ENCODE measurements around the gene UAP1L1.

The UAP1L1 gene

DNA sequence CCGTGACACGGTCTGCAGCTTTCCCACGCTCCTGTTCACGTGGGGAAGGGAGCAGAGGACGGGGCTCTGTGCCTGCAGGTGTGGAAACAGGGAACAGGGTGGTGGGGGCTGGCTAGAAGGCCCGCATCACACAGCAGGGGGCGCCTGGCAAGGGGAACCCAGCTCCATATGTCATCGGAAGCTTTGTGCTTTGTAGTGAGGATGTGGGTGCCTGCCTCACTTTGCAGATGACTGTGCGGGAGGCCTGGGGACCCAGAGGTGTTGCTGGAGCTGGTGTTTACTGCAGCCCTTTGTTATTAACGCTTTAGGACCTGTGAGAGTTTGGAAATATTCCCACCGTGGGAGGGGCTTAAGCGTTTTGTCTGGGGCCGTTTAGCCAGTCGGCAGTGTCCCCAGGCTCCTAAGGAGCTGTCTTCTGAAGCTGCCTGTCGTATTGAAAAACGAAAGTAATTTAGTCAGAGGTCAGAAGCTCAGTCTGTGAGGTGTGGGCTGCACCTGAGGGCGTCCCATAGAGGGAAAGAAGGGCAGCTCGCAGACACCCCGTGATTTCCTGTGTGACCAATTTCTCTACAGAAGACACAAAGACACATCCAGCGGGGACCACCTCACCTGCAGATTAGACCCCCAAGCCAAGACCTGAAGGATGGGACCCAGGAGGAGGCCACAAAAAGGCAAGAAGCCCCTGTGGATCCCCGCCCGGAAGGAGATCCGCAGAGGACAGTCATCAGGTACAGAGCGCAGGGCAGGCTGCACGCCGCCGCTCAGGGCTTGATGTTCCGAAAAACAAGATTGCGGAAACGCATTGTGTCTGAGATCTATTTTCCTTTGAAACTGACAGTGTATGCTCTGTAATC lies 18.6 kb downstream of the UAP1L1 start:
- DNase-seq (ENCODE audit: low read depth in 3 of 3, low spot score in 1 of 3): peak; percentile 68 to 71 (median 68)

- DNase-seq (ENCODE audit: low read depth in 3 of 3, low spot score in 1 of 3): no peak
Measured at GRCh38 chr9:137096785-137097546, 19.6 kb downstream of the UAP1L1 start.

DNA sequence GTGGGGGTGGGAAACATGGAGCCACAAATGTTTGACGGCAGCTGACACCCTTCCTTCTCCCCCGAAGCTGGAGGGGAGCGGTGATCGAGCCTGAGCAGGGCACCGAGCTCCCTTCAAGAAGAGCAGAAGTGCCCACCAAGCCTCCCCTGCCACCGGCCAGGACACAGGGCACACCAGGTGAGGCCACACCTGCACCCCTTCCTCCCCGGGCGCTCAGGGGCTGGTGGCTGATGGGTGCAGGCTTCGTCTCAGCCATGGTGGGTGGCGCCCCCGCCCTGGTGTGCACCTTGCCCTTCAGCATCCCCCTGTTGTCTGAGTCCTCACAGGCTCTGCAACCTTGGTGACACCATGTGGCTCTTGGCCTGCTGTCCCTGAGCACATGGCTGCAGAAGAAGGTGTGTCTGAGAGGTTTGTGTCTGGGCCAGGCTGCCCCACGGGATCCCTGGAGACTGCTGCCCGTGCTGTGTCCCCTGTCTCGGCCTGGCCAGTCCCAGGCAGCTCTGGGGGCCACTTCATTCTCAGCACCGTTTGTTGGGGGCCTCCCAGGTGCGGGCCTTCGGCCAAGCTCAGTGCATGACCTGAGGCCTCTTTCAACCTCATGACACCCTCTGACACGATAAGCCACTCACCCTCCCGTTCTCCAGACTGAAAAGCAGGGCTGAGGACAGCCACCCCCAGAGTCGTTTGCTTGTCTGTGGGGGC lies 20.6 kb downstream of the UAP1L1 start:
- no peak for DNase-seq (ENCODE audit: low read depth in 3 of 3, low spot score in 1 of 3)

GRCh38 chr9:137099231-137099630 lies 21.9 kb downstream of the UAP1L1 start:
- DNase-seq (ENCODE audit: low read depth in 3 of 3, low spot score in 1 of 3): no peak

GRCh38 chr9:137103206-137103999 lies 26.1 kb downstream of the UAP1L1 start:
- DNase-seq (ENCODE audit: low read depth in 3 of 3, low spot score in 1 of 3): no peak

DNA sequence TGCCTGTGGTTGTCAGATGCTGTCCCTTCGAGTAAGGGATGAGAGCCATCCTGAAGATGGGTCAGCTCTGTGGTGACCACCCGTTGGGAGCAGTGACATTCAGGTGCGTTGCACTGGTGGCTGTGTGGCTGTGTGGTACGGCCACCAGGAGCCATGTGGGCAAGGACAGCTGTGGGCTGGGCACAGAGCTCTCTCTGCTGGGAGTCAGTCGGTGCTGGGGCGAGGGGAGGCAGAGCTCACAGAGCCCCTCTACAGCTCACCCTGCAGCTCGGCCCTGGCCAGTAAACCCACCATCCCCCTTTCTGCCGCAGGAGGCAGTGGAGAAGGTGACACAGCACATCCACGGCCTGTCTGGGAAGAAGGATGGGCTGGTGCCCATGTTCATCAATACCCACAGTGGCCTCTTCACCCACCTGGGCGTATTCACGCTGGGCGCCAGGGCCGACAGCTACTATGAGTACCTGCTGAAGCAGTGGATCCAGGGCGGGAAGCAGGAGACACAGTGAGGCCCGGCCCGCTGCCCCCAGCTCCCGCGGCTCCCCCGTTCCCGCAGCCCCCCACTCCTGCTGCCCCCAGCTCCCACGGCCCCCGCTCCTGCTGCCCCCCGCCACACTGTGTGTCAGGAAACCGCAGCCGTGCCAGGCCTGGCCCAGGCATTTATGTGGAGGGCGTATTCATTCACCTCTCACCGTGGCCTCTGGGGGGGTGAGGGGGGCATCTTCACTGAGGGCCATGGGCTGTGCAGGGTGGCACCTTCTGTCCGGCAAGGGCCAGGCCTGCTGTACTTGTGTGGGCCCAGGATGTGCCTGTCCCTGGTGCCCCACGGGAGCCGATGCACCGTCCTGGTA lies 28.7 kb downstream of the UAP1L1 start:
- no peak for DNase-seq (ENCODE audit: low read depth in 3 of 3, low spot score in 1 of 3)

DNA sequence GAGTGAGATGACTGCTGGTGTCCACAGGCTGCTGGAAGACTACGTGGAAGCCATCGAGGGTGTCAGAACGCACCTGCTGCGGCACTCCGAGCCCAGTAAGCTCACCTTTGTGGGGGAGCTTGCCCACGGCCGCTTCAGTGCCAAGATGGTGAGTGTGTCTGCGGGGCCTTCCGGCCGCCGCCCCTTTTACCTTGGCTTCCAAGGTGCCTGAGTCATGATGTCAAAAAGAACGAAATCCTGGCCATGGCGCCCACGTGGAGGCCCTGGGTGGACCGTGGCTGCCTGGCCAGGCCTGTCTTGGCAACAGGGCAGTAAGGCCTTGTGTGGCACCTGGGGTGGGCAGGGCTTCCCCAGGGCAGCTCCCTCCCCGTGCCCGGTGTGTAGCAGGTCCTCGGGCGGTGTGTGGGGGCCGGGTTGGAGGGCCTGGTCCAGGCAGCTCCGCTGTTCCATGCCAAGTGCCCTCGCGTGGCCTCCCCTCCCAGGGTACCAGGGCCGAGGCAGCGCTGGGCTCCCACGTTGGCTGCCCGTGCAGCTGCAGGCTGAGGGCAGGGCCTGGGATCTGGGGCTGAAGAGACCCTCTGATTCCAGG lies 29.4 kb downstream of the UAP1L1 start:
- no peak for DNase-seq (ENCODE audit: low read depth in 3 of 3, low spot score in 1 of 3)

GRCh38 chr9:137107312-137107921 lies 30.1 kb downstream of the UAP1L1 start:
- no peak for DNase-seq (ENCODE audit: low read depth in 3 of 3, low spot score in 1 of 3)

DNA sequence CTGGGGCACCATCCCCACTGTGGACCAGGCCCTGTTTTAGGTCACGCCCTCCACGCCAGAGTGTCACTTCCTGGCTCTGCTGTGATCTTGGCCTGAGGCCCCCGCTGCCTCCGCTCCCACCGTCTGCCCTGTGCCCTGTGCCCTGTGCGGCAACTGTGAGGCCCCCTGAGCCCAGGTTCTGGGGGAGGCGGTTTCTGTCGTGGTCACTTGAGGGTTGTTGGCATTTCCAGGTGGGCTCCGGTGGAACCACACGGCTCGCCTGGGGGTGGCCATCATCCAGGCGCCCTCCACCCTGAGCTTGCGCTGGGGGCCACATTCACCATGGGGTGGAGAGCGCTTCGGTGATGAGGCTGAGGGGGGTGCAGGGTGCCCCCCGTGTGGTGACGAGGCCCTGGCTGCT lies 30.7 kb downstream of the UAP1L1 start:
- no peak for DNase-seq (ENCODE audit: low read depth in 3 of 3, low spot score in 1 of 3)

- DNase-seq (ENCODE audit: low read depth in 3 of 3, low spot score in 1 of 3): no peak
Measured at GRCh38 chr9:137108608-137109249, 31.4 kb downstream of the UAP1L1 start.

GRCh38 chr9:137109250-137110146 lies 32.2 kb downstream of the UAP1L1 start:
- no peak for DNase-seq (ENCODE audit: low read depth in 3 of 3, low spot score in 1 of 3)

- DNase-seq (ENCODE audit: low read depth in 3 of 3, low spot score in 1 of 3): no peak
Measured at GRCh38 chr9:137110147-137110910, 33.0 kb downstream of the UAP1L1 start.

- DNase-seq (ENCODE audit: low read depth in 3 of 3, low spot score in 1 of 3): no peak
Measured at GRCh38 chr9:137110911-137111787, 33.8 kb downstream of the UAP1L1 start.

DNA sequence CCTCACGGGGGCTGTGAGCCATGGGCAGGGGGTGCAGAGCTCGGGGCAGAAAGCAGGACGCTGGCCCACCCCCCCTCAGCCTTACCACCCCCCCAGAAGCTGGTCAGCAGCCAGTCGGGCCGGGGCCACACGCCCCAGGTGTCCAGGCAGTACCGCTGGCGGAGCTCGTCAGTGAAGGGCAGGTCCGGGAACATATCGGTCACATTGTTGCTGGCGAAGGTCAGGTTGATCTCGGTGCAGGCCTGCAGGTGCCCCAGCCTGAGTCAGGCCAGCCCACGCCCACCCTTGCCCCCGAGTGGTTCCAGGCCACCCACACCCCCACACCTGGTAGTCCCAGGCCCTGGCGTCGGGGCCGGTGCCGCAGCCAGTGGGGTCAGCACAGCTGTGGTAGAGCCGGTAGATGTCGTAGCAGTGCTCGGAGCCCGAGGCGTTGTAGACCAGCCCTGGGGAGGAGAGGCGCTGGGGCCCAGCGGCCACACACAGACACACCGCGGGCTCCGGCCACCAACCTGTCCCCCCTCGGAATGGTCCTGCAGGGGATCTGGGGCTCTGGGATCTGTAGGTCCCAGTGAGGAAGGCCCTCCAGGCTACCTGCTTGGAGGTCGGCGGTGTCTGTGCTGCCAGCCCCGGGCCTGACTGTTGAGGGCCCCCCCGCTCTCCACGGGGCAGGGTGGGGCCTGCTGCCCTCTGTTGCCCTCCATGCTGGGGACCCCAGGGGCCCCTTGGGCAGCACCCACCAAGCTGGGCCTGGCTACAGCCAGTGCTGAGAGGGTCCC lies 34.7 kb downstream of the UAP1L1 start:
- DNase-seq (ENCODE audit: low read depth in 3 of 3, low spot score in 1 of 3): no peak

Measured in stimulated activated CD4-positive, alpha-beta T cell treated with anti-CD3 and anti-CD28 coated beads, TNF-alpha, amount 100 ng/mL, for 1 hour (primary cell).